OCI-M1 (cell line): Measurements from ENCODE around the gene MCCC1.
"Not testable (repeated sequence)": the region's sequence is repeated elsewhere in the genome, so short reads cannot be mapped to it uniquely, and the experiment has no call there.

Source experiments
- DNase-seq: peaks from one replicate; lab custom pipeline; 2025; lab: John Stamatoyannopoulos, UW

Gene MCCC1

GRCh38 chr3:183103950-183104349 is 4.7 kb upstream of the MCCC1 start:
- DNase-seq = not testable (repeated sequence)

- not testable (repeated sequence) for DNase-seq
Observed at GRCh38 chr3:183101040-183101439, 1.7 kb upstream of the MCCC1 start.

GRCh38 chr3:183100376-183100775 is 1.1 kb upstream of the MCCC1 start:
- DNase-seq = no peak

- no peak for DNase-seq
Observed at GRCh38 chr3:183099838-183100204, 525 bp upstream of the MCCC1 start.

GRCh38 chr3:183098536-183099025 is 715 bp downstream of the MCCC1 start:
- peak; percentile 41 for DNase-seq

GRCh38 chr3:183094711-183095110 is 4.6 kb downstream of the MCCC1 start:
- no peak for DNase-seq

GRCh38 chr3:183092256-183092655 is 7.0 kb downstream of the MCCC1 start:
- no peak for DNase-seq

GRCh38 chr3:183087184-183087583 is 12.1 kb downstream of the MCCC1 start:
- no peak for DNase-seq

GRCh38 chr3:183085634-183086390 is 13.5 kb downstream of the MCCC1 start:
- peak; percentile 8 for DNase-seq

- DNase-seq = no peak
Observed at GRCh38 chr3:183082355-183082915, 16.9 kb downstream of the MCCC1 start.

GRCh38 chr3:183081459-183082183 is 17.7 kb downstream of the MCCC1 start:
- DNase-seq = no peak

- no peak for DNase-seq
Observed at GRCh38 chr3:183080628-183081027, 18.7 kb downstream of the MCCC1 start.

GRCh38 chr3:183074881-183075280 is 24.4 kb downstream of the MCCC1 start:
- no peak for DNase-seq

GRCh38 chr3:183074261-183074660 is 25.0 kb downstream of the MCCC1 start:
- DNase-seq = peak; percentile 11

GRCh38 chr3:183073839-183074238 is 25.5 kb downstream of the MCCC1 start:
- no peak for DNase-seq

GRCh38 chr3:183070892-183071291 is 28.4 kb downstream of the MCCC1 start:
- DNase-seq = no peak

- DNase-seq = no peak
Observed at GRCh38 chr3:183069086-183069485, 30.2 kb downstream of the MCCC1 start.

- not testable (repeated sequence) for DNase-seq
Observed at GRCh38 chr3:183066891-183067290, 32.4 kb downstream of the MCCC1 start.

GRCh38 chr3:183064475-183064874 is 34.8 kb downstream of the MCCC1 start:
- no peak for DNase-seq

GRCh38 chr3:183061391-183062172 is 37.7 kb downstream of the MCCC1 start:
- no peak for DNase-seq

GRCh38 chr3:183058351-183058750 is 40.9 kb downstream of the MCCC1 start:
- DNase-seq = no peak

GRCh38 chr3:183050706-183051105 is 48.6 kb downstream of the MCCC1 start:
- no peak for DNase-seq
